ENCODE measurements around the gene DNASE2.
A peak's percentile ranks its signal among the peaks of the same experiment; 100 is the strongest.
"Not testable (repeated sequence)": the region's sequence is repeated elsewhere in the genome, so short reads cannot be mapped to it uniquely, and the experiment has no call there.

The DNASE2 gene

GRCh38 chr19:12859546-12859945 lies 21.7 kb downstream of the DNASE2 start:
- DNase-seq = no peak

GRCh38 chr19:12858041-12858928 lies 23.0 kb downstream of the DNASE2 start:
- DNase-seq = no peak

GRCh38 chr19:12856653-12857052 lies 24.6 kb downstream of the DNASE2 start:
- DNase-seq = no peak

- DNase-seq = peak; percentile 86
Measured at GRCh38 chr19:12847159-12848139, 33.8 kb downstream of the DNASE2 start.

GRCh38 chr19:12846613-12847012 lies 34.6 kb downstream of the DNASE2 start:
- DNase-seq = not testable (repeated sequence)

- DNase-seq = no peak
Measured at GRCh38 chr19:12843999-12844732, 37.1 kb downstream of the DNASE2 start.

GRCh38 chr19:12843328-12843727 lies 37.9 kb downstream of the DNASE2 start:
- no peak for DNase-seq

- DNase-seq = no peak
Measured at GRCh38 chr19:12842511-12842910, 38.7 kb downstream of the DNASE2 start.

- DNase-seq = peak; percentile 54
Measured at GRCh38 chr19:12841094-12841493, 40.2 kb downstream of the DNASE2 start.

- DNase-seq = no peak
Measured at GRCh38 chr19:12840091-12841079, 40.9 kb downstream of the DNASE2 start.

- no peak for DNase-seq
Measured at GRCh38 chr19:12838886-12839756, 42.1 kb downstream of the DNASE2 start.

GRCh38 chr19:12838182-12838885 lies 42.9 kb downstream of the DNASE2 start, which contains the start of gene MAST1:
Gene MAST1, plus strand, starts transcription at chr19:12838515. Its CDS starts 58 bp downstream, at chr19:12838573.
- no peak for DNase-seq

GRCh38 chr19:12837225-12837624 lies 44.0 kb downstream of the DNASE2 start:
- no peak for DNase-seq

GRCh38 chr19:12836529-12836863 lies 44.8 kb downstream of the DNASE2 start:
- DNase-seq = no peak

- DNase-seq = no peak
Measured at GRCh38 chr19:12834976-12835757, 46.1 kb downstream of the DNASE2 start.

- no peak for DNase-seq
Measured at GRCh38 chr19:12834566-12834943, 46.7 kb downstream of the DNASE2 start, which contains the start of gene RTBDN. Gene RTBDN, minus strand, starts transcription at chr19:12834579. Its CDS starts 4,600 bp downstream, at chr19:12829979.

- DNase-seq = no peak
Measured at GRCh38 chr19:12833738-12834565, 47.3 kb downstream of the DNASE2 start.

- DNase-seq = no peak
Measured at GRCh38 chr19:12833418-12833737, 47.9 kb downstream of the DNASE2 start.

All from left hindlimb (tissue), 1 donor.